ENCODE results near the gene PSMD10.

Gene PSMD10, protein sequence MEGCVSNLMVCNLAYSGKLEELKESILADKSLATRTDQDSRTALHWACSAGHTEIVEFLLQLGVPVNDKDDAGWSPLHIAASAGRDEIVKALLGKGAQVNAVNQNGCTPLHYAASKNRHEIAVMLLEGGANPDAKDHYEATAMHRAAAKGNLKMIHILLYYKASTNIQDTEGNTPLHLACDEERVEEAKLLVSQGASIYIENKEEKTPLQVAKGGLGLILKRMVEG

DNA sequence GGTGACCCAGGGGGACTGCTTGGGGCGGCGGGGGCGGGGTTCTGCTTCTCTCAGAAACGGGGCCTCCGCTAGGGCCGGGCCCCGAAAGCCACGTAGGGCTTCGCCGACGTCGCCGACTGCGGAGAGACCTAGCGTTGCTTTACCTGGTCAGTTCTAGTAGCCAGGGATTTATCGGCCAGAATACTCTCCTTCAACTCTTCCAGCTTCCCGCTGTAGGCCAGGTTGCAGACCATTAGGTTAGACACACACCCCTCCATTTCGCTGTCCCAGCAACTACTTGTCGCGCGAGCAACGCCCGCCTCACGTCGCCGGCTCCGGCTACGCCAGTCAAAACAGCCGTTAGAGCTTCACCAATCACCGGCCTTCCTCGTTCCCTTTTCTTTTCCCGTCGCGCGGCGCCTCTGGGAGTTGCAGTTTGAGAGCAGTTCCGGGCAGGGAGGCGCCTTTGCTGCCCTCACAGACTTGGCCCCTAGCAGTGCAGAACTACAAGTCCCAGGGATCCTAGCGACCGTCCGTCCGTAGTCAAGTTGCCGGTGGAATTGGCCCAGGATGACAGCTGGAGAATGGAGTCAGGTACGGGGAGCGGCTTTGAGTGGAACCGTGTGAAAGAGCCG is at the start of gene PSMD10, which contains the start of gene ATG4A:
Gene PSMD10 (minus strand): TSS at position 279 of the 614 bp plus-strand sequence. CDS start 22 bp downstream, at position 257.
Gene ATG4A (plus strand): TSS at position 515 of the 614 bp plus-strand sequence. CDS start 49 bp downstream, at position 564.
- peak; percentile 97 for DNase-seq

DNA sequence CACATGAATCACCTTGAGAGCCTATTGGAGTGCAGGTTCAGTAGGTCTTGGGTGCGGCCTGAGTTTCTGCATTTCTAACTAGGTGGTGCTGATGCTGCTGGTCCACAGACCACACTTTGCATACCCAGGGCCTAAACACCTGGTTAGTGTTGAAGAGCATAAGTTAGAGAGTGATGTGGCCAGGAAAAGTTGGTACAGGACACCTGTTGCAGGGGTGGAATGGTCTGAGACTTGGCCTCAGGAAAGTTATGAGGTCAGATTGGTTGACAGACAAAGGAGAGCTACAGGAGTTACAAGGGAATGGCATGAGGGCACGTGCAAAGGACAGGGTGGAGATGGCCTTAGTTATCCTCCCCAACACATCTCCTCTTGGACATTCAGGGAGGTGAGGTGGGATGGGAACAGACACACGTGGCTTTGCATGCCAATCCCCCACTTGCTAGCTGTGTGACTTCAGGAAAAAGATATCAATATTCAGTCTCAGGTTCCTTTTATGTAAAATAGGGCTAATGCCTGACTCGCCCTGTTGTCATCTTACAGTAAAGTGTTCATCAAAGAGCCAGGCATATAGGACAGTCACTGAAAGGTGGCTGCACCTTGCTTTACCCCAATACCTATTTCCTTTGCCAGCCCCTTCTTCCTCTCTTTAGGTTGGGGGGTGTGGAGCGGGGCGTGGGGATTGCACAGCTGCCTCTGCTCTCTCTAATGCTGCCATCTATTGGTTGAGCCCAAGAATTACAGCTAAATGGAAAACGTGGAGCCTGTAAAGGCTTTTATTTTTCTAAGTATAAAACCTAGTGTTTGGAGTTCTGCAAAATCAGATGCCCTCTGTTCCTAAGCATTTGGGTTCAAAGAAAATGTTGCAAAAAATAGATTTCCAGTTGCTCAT is 47.7 kb upstream of the PSMD10 start:
- no peak for DNase-seq

DNA sequence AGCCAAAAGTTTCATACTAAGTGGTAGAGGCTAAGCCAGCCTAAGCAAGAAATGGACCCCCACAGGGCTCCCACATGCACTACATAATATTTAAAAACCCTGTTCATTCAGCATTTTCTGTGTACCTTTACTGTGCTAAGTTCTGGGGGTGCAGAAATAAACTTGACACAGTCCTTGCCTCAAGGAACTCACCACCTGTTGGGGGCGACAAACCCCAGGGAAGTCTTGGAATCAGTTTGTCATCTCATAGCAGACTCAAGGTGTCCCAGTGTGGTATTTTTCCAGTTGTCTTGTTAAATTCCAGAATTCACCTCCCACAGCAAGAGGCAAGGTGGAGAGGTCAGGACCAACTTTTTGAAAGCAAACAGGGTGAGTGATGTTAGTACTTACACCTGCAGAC is 43.4 kb upstream of the PSMD10 start:
- no peak for DNase-seq

DNA sequence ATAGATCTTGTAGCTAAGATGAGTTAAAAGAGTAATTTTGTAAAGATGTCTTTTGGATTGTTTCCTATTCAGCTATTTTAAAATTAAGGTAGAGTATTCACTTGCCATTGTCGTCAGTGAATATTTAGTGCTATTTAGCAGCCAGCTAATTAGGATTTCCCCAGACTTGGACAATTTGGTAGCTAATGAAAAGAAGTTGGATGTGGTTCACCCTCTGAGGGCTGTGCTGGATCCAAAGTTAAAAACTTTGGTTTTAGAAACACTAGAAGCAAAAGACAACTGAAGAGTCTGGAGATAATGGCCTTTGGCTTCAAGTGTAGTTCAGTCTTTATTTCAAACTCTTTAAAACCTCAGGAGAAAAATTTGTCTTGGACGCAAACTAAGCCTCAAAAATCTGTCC is 41.5 kb upstream of the PSMD10 start:
- DNase-seq, result no peak

DNA sequence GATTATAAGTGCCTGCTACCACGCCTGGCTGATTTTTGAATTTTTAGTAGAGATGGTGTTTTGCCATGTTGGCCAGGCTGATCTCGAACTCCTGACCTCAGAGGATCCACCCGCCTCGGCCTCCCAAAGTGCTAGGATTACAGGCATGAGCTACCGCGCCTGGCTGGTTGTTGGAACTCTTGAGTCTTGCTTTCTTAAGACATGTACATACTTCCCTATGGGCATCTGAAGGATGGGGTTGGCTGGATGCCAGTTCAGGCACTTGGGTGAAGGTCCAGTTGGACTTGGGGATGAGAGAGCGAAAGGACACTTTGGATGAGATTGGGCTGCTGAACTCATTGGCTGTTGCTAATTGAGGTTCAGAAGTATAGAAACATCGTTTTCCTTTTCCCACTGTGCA is 40.7 kb upstream of the PSMD10 start:
- DNase-seq, result no peak

DNA sequence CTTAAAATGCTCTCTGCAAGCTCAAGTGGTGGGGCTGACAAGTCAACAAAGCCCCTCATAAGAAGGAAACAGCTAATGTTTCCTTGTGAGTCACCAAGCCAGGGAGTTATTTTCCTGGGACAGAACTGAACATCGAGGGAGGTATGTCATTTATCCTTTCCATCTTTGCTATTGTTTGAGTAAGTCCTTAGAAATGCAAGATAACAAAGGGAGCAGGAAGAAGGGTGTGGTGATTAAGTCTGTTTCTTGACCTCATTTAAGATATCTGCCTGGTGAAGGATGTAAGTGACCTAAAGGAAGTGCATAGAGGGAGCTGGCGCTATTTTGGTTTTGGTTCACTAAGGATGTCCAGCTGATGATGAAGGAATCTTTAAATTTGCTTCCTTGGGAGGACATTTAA is 40.1 kb upstream of the PSMD10 start:
- no peak for DNase-seq

DNA sequence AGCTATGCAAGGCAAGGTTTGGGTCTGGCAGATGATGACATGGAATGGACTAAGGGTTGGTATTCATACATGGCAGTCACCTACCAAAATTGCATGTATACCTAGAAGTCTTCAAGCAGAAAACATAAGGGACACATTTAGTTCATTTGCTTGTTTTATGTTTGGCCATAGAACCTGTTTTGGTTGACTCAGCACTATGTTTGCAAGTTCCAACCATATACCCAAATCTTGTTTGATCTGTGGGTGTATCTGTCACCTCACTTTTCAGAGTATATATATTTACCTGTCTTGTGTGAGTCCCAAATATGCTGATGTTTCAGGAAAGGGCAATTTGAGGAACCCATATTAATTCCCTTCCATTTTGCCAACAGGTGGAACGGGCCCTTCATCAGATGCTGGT is 39.5 kb upstream of the PSMD10 start:
- DNase-seq, result no peak

DNA sequence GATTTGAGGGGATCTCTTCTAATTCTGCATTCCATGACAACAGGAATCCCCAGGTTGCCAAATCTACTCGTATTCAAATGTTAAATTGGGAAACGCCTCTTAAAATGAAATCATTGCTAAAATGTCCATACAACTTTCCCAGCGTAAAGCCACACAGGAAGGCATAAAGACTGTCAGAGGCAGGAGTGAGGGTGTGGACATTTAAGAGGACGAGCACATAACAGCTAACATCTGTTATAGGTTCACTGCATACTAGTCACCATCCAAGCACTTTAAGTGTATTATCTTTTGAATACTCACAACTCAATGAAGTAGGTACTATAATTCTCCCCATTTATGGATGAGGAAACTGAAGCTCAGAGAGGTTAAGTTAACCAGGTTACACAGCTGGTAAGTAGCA is 35.8 kb upstream of the PSMD10 start:
- DNase-seq, result no peak

DNA sequence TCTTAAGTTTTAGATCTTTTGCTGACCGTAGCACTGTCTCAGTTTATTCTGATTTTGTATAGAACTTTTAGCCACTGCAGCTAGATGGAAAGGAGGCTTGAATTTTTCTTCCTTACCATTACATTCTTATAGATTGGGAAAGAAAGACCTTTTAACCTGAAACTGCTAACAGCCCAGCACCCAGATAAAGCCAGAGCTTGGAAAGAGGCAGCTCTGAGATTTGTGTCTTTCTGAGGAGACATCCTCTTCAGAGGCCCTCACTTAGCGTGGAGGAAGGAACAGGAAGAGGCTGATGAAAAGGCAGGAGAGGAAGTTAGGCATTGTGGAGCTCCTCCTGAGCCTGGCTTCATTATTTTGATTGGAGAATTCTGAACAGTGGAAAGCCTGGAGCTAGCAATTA is 35.3 kb upstream of the PSMD10 start:
- DNase-seq, result no peak

DNA sequence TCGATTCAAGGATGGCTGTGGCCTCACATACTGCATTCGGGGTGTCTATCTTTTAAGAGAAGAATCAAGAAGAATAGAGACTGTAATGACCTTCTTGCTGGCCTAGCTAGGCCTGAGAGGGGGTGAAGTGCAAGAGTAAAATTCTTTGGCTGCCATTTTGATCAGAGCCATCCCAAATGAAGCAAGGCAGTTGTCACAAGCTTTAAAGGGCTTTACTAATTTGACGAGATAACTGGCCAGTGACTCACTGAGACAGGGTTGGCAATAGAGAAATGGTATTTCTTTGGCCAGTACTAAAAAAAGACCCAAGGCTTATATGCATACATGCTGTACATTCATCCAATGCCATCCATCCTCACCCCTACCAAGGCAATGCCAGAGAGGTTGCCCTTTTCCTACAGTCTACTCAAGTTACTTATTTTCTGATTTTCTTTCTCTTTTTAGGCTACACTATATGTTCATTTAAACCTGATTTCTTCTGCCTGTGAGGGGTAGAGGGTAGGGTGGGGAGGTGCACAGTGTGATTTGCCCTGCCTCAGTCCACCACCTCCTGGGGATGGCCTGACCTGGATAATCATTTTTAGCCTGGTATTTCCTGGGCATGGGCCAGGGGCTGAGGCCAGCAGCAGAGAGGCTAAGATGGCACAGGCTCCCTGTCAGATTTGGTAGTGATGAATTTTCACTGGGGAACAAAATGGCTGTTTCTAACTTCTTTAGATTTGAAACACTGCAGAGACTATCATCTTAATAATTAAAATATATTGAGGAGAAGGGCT is 32.4 kb upstream of the PSMD10 start:
- DNase-seq, result no peak

DNA sequence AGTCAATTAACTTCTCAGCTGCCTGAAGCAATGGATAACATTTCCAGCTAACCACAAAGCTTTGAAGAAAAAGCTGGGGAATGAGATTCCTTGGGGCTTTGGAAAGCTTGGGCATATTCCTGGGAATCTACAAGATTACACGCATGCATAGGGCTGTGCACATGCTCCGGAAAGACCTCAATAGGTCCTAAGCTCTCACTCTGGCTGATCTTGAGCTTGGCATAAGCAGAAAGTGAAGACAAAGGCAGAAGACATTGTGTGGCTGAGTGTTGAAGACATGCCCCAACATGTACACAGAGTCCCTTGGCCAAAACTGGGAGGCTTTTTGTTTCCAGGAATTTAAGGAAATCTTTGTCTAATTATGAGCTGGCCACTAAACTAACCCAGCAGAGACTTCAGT is 31.4 kb upstream of the PSMD10 start:
- DNase-seq, result peak; percentile 30

DNA sequence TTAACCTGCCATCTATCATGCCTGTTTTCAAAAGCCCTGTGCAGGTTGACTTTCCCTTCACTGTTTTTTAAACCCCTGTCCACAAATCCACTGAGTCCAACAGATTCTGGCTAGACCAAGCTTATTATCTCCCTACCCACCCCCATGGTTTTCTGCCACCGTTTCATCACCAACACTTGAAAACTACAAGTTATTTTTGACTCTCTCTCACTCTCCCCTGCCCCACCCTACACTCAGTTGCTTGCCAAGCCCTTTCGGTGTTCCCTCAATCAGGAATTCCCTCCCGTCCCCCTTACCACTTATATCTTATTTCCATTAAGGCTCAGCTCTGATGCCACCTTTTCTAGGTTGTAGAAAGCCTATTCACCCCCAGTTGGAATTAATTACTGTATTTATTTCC is 29.9 kb upstream of the PSMD10 start:
- no peak for DNase-seq

DNA sequence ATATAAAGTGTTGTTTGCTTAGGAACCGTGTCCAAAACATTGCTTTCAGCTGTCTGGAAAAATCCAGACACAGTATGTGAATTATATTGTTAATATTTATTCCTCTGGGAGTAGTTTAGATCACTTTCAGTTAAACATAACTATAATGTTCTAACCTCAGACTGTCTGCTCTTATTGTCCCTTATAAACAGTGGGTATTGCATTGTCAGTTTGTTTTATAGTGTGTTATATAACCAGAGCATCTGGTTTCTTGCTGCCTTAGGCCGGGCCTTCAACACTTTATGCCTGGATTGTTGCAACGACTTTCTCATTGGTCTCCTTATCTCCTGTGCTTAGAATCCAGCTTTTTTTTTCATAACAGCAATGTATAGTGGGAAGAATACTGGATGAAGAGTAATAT is 26.6 kb upstream of the PSMD10 start:
- DNase-seq, result no peak

DNA sequence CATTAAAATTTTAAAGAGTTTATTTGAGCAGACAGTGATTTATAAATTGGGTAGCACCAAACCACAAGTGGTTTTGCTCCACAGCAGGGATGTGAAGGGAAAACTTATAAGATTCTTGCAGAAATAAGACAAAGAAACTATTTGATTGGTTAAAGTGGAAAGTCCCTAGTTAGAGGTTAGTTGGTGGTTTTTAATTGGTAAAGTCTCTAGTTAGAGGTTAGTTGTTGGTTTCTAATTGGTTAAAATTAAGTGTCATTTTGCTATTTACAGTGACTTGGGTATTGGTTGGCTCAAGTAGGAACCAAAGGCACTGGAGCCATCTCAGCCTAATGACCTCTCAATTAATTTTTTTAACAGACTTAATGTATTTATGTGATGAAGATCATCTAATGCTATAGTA is 23.2 kb upstream of the PSMD10 start:
- DNase-seq, result no peak

DNA sequence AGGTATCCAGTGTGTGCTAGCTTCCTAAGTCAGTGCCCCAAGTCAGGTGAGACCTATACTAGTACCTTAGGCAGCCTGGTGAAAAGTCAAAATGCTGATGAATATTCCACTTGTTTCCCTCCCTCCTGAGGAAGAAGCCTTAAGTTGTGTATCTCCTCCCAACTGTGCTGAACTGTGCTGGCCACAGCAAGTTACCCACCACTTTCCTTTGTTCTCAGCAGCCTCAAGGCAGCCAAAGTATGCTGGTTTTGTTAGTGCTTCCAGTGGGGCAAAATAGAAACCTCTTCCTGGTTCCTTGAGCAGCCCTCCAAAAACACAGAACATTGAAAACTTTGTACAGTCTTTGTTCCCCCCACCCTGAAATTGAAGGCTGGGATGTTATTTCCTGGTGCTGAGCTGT is 14.1 kb upstream of the PSMD10 start:
- no peak for DNase-seq

DNA sequence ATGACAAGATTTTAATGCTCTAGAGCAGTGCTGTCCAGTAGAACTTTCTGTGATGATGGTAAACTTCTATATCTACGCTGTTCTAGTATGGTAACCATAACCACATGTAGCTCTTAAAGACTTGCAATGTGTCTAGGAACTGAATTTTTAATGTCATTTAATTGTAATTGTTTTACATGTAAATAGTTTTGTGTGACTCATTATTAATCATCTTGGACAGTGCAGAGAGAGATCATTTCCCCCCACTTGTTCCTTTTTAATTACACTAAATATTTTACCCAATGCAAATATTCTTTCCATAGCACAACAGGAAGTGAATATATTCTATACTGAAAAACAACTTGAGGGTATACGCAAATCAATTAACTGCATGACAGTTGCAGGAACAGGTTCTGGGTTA is 6.0 kb upstream of the PSMD10 start:
- DNase-seq, result no peak

DNA sequence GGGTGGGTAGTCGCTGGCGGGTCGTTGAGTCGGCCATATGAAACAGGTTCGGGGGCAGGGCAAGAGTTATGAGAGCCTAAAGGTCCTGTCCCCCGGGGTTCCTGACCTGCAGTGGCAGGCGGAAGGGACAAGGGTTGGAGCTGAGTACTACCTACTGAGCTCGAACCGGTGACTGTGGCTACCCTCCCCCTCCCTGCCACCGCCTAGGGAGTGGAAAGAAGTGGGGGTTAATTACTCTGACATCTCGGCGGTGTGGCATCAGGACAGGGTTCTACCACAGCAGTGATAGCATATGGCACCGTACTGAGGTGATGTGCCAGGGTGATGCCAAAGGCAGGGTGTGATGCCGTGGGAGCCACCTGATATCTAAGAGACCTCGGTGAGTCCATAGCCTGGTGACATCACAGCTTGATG is 543 bp upstream of the PSMD10 start:
- DNase-seq, result no peak

DNA sequence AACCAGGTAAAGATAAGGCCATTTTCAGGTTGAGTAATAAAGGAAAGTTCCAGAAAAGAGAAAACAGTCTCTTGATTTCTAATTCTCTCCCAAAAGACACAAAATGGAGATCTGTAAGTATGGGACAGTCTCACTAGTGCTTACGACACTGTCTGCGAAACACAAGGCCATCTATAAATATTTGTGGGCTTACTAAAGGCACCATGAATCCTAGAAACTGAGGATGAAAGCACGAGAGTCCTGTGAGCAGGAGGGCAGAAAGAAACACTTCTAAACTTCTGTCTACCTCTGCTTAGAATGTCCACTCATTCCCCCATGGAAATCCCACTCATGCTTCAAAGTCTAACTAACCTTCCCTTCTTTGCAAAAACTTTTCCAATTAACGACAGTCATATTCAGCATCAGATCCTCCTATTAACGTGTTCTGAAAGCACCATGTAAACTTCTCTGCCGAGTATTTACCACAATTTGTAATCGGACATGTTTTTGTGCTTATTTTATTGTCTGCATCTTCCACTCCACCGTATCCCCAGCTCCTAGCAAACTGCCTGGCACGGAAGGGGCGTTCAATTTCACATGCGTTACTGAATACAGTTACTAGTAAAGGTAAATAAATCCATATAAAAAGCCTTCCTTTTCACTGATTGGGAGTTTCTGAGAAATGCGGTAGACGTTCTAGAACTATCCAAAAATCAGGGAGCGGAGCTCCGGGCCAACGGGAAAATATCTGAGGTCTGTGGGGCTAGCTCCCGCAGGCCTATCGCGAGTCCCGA is 665 bp downstream of the PSMD10 start:
- DNase-seq, result no peak

DNA sequence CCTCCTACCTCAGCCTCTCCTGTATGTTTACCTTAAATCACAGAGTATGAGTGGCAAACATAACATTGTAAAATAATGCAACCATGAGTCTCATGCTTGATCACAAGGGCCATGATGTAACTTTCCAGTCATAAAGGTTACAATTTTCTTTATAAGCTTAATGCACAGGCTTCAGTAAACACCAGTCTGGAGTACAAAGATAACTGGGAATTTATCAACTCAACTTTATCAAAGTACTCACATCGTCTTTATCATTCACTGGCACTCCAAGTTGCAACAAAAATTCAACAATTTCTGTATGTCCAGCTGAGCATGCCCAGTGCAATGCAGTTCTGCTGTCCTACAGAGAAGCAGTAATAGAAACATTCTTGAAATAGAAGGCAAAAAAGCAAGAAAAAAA is 2.8 kb downstream of the PSMD10 start:
- DNase-seq, result no peak

DNA sequence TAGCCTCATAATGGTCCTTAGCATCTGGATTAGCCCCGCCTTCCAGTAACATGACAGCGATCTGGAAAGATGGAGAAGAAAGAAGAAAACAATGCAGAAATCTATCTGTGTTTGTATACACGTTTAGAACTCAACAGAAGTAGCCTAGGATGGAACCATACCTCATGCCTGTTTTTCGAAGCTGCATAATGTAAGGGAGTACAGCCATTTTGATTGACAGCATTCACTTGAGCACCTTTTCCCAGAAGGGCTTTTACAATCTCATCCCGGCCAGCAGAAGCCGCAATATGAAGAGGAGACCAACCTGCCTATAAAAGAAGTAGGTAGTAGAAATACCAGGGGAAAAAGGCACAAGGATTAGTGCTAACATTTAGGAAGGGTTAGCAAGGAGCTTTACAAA is 3.5 kb downstream of the PSMD10 start:
- DNase-seq, result no peak

DNA sequence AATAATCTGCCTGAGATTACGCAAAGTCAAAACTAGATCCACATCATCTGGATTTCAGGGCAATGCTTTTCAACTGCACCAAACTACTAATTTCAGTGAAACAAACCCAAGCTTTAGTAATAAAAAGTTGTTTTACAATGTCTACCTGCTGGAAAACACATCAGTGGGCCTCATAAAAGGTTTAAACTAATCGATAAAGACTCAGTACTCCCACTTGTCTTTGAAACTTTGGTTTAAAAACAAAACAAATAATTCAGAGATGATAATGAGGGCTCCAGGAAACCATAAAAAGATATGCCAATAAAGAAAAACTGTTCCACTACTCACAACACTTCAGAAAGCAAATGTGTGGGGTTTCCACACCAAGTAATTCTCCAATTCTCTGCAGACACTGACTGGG is 10.2 kb downstream of the PSMD10 start:
- DNase-seq, result no peak

DNA sequence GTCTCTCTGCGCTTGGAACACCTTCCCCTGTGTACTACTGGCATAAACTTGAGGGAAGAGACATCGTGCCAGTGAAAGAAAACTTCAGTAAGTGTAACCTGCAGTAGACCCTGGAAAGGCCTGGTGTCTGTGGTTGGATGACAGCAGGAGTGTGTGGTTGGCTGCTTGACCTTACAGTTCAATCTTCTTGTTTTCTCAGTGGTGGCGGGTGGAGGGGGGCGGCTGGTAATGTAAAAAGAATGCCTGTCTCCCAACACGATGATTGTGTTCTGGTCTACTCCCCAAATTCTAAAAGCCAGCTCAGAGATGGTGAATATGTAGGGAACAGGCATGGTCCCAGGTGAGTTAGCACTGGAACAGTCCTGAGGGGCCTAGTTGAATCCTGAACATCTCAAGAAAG is 18.6 kb downstream of the PSMD10 start:
- no peak for DNase-seq

Data from eye (tissue), 1 donor.